NCI-H2227 (cell line): ENCODE results near the gene GALT.
A peak's percentile ranks its signal among the peaks of the same experiment; 100 is the strongest.

Source experiments
- DNase-seq: peaks from one replicate; lab custom pipeline; 2025; ENCODE audit not compliant: unreplicated experiment; lab: John Stamatoyannopoulos, UW

Gene GALT

DNA sequence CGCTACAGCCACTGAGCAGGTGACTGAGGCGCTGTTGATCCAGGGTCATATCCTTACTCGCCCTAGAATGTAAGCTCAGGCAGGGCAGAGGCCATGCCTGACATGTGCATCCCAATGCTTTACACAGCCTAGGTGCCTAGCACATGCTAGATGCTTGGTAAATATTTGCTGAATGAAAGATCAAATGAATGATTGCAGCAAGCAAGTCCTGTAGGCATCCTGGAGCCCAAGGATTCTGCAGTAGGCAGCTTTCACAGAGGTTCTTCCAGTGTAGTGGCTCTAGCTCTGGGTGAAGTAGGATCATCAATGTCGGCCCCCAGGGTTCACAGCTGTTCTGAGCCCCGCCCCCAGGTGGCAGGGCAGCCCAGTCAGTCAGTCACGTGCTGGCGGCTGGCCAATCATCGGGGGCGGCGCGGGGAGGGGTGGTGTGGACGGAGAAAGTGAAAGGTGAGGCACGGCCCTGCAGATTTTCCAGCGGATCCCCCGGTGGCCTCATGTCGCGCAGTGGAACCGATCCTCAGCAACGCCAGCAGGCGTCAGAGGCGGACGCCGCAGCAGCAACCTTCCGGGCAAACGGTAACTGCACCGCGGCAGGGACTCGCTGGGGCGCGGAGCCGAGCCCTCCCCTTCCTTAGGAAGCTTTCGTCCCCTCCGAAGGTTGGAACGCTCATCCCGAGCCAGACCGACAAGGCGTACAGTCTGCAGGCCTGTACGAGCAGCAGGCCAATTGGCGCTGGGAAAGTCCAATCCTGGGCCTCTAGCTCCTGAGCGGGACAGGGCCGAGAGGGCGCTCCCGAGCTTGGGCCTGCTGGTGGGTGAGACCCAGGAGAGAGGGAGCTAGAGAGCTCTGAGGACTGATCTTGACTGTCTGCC, at the start of gene GALT:
GALT (plus strand) TSS at position 465 of the 873 bp plus-strand sequence; CDS start at position 495, 30 bp downstream.
- DNase-seq: peak; percentile 90

DNA sequence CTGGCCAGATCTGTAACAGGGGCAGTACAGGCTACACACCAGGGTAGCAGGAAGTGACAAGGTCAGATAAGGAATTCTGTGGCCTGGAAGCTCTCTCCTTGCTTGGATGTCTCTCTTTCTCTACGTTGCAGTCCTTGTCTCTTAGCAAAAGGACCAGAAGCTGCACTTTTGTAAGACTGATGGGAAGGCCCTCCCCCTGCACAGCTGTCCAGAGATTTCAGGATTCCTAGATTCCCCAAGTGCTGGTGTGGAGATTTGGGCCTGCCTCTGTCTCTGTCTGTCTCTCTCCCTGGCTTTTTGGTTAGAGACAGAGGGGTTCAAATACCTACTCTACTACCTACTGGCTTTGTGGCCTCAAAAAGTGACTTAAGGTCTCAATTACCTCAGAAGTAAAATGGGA, 46.9 kb upstream of the GALT start:
- DNase-seq: no peak

DNA sequence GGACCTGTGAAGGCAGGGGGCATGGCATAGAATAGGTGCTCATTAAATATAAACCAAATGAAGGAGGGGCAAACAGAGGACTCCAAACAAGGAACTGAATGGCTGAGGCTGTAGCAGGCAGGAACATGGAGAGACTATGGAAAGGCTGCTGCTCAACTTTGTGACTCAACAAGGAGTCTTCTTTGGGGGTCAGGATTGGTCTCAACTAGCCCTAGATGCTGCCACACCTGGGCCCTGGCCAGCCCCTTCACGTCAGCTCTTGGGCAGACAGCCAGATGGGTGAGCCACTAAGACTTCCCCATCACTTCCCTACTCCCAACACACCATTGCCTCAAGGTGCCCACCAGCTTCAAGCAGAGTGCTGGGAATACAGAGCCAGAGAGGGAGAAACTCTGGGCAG, 45.6 kb upstream of the GALT start:
- no peak for DNase-seq

DNA sequence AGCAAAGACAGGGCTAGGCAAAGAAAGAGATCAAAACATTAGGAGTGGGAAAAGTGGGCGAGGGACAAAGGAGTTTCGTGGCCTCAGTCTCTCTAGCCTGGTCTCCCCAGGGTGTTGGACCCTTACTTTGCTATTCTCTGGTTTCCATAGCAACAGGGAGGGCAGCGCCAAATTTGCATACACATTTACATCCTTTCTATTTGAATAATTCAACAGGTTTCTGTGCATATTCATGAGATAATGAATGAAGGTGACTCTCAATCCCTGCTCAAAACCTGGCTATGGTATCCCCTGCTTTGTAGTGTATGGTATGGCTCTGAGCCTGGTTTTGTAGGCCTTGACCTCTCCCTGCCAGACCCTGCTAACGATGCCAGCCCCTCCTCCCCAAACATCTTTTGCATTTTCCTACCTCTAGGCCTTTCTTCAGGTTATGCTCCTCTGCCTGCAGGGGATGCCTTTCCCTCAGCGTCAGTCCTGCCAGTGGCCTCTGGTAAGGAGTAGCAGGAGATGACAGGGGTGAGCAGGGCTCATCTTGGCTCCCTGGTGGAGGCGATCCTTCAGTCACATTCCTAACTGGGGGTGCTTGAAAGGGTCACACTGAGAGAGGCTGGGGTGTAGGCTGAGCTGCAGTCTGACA, 44.4 kb upstream of the GALT start:
- no peak for DNase-seq

DNA sequence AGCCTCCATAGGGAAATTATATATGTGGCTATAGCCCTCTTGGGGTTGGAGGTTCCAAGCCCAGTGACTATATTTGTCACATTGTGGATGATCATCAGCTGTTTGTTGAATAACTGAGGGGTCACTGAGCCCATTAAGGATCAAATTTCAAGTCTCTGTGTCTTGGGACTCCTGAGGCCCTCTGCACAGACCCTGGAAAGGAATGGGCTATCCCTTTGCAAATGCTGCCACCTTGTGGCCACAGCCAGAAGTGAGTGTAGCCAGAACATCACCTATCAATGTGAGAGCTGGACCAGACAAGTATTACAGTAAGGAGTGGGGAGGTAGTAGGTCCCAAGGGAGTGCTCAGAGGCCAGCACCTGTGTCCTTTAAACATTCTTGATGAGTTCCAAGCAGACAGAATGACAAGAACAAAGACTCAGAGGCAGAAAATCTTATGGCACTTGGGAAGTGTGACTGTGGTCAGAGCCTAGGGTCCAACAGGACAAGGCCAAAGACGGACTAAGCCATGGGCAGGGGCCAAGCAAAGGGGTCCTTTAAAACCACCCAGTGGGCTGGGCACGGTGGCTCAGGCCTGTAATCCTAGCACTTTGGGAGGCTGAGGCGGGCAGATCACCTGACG, 42.8 kb upstream of the GALT start:
- DNase-seq: peak; percentile 87

DNA sequence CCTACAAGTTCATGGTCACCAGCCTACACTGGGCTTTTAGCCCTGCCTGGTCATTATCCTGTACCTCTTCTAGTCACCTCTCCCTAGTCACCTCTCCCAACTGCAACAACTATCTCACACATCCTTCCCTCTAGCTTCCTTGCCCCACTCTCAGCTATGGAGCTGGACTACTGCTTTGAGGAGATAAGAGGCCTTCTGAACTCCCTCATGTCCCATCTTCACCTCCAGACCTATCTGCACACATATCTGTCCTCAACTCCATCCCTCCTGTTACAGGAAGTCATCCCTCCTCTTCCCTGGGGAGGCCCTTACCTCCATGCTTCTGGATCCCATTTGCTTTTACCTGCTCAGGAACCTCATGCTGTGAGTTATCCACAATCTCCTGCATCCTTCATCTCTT, 40.3 kb upstream of the GALT start:
- DNase-seq: no peak

DNA sequence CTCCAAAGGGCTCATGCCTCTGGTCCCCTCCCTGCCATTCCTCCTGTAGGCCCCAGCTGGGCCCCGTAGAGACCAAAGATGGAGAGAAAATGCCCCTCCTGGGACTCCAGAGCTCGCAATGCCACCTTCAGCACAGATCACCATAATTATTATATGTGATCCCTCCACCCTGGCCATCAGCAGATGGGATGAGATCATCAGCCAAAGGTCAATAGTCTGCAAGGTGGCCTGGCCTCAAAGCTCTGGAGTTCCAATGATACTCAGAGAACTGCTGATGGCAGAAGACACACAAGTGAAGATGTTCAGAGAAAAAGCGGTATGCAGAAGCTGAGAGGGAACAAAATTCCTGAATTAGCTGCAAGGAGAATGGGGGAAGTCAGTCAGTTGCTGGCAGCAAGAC, 39.6 kb upstream of the GALT start:
- DNase-seq: no peak

DNA sequence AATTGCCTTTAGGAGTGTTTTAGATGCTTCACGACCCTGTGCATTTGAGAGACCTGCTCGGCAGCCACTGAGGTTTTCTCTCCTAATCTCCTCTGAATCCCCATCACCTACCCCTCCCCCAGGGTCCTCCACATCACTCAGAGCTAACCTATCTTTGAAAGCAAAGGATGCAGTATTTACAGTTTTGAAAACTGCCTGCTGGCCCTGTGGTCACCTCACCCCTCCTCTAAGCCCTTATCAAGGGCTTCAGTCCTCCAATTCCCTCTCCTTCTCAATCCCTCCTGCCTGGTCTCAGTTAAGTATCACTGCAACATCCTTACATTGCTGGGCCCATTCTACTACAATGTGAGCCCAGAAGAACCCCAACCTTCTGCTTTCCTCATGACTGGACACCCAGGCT, 39.1 kb upstream of the GALT start:
- no peak for DNase-seq

DNA sequence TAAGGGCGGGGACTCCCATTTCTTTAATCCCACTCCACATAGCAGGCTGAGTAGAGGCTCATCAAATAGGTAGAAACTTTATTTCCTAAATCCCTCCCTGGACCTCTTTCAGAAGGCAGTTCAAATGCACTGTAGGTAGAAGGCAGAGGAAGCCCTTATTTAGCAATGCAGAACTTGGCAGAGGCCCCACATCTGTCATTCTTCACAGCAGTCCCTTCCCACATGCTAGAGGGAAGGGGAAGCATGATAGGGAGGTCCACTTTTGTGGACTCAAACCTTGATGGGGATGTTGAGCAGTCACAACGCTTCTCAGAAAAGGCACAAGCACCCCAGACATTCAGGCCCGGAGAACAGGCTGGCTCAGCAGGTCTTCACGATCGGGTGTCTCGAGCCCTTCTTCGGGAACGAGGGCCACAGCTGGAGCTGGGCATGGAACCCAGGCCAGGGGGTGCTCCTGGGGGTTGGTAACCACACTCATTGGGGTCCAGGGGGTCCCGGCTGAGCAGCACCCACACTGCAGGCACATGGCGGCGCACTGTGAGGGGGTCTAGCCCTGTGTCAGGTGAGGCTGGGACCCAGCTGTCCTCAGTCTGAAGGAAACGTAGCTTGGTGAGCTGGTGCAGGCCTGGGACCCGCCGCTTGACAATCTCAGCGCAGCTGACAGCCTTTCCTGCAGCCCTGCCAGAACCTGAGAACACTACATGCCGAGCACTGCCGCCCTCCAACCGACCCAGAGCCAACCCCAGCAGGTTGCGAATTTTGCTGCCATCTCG, 35.9 kb upstream of the GALT start:
- DNase-seq: no peak

DNA sequence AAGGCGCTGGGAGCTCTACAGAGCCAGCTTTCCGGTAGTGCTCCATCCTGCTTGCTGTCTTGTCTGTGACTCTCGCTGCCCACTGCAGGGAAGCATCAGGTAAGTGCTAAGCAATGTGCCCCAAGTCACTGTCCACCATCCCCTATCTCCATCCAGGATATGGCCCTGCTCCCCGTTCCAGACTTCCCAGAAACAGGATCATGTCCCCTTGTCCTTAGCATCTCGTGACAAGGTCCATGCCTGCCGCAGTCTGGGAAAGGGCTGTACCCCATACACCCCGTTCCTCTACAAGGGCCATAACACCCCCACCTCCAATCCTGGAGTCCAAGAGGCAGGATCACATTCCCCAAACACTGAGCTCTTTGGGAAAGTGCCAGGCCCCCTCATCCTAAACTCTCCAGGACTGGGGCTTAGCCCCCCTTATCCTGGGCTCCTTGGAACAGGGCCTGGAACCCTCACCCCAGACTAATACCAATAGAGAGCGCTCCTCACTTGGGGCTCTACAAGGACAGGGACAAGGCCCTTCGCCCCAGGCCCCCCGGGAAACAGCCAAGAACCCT, 35.1 kb upstream of the GALT start:
- no peak for DNase-seq

DNA sequence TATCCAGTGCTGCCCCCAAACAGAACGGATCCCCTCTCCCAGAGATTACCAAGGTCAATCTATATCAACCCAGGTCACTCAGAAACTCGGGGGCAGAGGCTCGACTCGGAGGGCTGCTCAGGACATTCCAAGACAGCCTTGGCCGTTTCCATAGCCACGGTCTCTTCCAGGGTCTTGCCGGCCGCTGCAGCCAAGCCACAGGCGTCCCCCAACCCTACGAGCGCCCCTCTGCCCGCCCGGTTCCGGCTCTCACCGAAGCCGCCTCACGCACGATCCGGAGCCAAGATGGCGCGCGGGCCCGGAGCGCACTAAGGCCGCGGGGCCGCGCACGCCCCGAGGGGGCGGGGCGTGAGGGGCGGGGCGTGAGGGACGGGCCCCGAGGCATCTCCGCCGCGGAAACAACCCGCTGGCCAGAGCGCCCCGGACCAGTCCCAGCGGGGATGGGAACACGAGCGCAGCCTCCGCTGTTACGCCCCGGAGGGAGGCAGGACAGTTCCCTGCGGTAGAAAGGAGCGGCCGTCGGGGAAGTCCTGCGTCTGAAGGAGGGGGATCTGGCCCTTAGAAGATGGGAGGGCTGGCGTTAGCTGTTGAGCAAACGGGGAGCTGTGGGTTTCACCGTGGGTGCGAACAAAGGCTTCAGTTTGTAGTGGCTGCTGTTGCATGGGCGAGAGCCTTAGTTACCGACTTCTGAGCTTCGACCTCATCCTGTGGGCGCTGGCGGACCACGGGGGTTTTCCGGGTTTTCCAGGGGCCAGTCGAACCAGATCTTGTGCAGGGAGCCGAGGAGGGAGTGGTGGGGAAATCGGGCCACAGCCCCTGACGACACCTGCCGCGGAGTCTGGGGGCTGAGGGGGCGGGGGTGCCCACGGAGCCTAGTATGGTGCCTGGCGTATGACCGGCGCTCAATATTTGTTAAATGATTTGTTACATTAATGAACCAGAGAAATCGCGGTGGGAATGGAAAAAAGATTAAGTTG, 34.4 kb upstream of the GALT start, which contains the start of gene RPP25L:
RPP25L (minus strand) TSS at position 287 of the 977 bp plus-strand sequence. CDS start 801 bp downstream, outside the sequence.
- peak; percentile 92 for DNase-seq

DNA sequence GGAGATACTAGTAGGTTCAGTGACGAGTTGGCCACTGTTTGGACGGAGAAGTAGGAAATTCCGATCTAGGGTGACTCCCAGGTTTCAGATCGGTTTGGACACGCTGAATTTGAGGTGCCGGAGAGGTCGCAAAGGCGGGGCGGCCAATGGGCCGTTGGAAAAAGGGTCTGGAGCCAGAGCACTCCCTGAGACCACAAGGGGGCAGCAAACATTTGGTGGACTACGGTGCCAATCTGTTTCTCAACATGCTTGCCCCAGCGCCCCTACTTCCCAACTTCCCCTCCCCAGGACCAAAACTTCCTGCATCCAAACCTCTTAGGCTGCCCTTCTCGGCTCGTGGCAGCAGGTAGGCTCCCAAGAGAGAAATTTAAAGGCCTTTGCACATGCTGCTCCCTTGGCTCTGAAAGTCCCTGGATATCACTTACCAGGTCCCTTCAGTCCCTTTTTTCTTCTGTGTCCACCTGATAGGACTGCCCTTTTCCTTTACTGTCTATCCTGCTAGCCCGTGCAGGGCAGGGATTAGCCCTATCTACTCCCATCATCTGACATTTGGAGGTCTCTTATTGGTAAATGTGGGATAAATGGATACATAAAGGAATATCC, 33.6 kb upstream of the GALT start:
- DNase-seq: peak; percentile 82

DNA sequence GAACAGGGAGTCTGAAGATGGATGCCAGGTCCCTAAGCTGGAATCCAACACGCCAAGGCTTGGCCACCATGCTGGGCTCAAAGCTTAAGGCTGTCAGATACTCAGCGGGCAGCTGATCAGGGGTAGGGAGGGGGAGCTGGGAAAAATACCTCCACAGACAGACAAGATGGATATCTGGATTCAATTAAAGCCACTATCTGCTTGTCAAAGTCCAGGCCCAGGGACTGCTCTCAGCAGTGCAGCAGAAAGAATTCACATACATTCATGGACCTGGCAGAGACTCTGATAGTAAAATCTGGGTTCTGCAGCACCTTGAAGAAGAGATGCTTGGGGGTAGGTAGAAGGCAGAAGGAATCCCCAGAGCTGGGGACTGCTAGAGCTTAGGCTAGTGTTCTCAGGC, 31.3 kb upstream of the GALT start:
- no peak for DNase-seq

DNA sequence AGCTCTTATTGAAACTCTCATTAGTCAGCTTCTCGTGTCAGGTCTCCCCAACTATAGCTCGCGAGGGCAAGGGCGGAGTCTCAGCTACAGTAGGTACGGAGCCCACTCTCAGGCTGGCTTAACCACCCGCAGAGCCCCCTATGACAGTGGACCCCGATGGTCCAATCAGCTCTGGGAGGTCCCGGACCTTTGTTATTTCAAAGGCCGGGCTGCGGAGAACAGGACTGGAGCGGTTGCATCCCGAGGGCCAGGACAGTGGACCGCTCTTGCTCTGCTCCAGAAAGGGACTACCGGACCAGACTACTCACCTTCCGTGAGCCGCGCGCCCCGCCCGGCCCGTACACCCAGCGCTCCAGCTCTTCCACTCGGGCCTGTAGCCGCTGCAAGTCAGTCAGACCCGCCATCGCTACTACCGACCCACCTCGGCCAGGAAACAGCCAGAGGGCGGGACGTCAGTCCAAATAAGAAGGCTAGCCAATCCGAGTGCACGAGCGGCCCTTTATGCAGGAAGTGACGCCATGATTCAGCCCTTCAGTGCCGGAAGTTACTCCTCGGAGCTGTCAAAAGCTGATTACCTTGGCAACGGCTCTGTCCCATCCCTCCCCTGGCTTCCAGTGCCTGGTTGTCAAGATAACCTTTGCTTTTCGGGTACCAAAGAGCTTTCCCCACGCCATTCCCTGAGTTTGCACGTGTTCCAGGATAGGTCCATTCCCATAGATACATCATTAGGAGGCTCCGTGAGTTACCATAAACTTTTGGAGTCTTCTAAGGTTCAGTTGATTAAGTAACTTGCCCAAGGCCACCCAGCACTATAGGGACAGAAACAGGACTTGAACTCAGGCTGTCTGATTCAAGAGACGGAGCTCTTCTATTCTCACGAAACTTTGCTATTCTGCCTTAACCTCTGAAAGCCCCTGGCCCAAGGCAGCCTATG, 26.1 kb upstream of the GALT start, which contains the start of gene DCTN3:
DCTN3 (minus strand) TSS at position 435 of the 934 bp plus-strand sequence; CDS start at position 404, 31 bp downstream.
- DNase-seq: peak; percentile 92

DNA sequence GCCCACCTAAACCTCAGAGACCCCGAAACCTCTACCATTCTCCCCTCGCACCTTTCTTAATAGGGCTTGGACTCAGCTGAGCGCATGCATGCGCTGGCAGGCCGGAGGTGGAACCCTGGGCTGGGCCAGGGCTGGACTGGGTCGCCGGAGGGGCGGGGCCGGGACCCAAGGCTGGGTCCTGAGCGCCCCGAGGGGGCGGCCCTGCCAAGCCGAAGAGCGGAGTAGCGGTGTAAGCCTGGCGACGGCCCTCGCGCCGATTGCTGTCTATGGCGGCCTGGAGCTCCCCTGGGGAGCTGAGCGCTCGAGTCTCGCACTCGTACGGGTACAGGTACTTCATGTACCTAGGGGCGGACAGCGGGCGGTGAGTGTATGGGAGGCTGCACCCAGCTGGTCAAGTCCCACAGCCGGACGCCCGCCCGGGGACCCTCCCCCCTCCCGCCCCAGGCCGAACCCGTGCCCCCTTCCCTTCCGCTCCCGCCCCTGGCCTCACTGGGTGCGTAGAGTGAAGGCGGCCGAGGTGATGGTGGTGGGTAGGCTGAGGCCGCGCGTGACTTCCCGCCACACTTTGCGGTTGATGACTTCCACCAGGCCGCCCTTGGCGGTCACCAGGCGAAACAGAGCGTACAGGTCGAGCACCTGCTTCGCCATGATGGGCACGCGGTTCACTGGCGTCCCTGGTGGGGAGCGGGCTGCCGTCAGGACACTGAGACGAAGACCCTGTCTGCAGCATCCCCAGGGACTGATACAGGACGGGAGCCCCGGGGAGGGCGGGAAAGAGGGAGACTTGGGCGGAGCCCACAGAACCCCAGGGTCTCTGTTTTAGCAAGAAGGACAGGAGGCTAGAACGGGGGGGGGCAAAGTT, 22.9 kb upstream of the GALT start:
- DNase-seq: no peak

DNA sequence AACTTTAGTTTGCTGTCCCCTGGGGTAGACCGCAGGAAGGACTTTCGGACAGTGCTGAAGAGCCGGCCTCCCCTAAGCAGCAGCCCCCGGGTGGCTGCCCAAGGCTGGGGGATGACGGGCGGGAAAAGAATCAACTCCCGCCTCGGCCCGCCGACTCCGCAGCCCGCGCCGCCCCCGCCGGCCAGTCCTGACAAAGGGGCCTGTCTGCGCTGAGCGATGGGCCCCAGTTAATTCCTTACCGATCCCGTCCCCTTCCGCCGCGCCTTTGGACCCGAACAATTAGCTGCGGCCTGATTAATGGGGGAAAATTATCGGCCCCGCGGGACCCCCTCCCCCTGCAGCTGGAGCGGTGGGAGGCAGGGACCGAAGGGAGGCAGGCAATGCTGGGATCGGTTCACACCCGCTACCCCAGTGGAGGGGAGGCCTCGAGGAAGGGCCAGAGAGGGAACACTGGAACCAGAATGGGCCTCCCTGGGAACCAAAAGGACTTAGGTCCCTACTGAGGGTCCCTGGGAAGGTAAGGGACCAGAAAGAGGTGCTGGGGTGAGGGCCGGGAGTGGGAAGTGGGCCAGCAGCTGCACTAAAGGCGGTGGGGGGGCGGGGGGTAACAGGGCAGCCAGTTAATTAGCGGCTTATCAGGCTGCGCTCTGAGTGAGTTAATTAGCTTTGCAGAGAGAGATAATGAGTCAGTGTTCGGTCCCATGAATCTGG, 21.8 kb upstream of the GALT start:
- DNase-seq: no peak

DNA sequence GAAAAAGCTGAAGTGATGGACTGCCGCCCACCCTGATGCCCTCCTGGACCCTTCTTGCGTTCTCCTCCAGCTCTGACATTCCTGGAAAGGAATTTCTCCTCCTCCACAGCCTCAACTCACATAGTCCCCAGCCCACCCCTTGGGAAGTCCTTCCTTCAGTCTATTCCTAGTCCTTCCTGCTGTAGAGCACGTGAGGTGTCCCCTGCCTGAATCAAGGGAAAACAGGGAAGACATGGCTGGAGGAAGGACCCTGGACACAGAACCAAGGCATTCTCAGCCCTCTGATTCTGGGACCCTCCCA, 21.3 kb upstream of the GALT start:
- DNase-seq: no peak
